Muscle layer of duodenum (tissue), 2 donors: Measurements from ENCODE around the gene BPIFB1.

Experiments used
- H3K27ac ChIP-seq: one replicate; pipeline ENCODE4 v1.7.0; 2013; ENCODE audit warnings: mild to moderate bottlenecking, low read length
- H3K27me3 ChIP-seq: one replicate; pipeline ENCODE4 v1.7.0; 2013; ENCODE audit warnings: low read depth, mild to moderate bottlenecking, control low read depth, low read length
- H3K36me3 ChIP-seq, 2 donors: one replicate each; pipeline ENCODE4 v1.7.0; 2013; ENCODE audit warnings: low read length in 2 of 2, control low read depth in 1 of 2, mild to moderate bottlenecking in 1 of 2; ENCODE audit not compliant: insufficient read depth in 2 of 2, control insufficient read depth in 1 of 2
- H3K4me1 ChIP-seq, 2 donors: one replicate each; pipeline ENCODE4 v1.7.0; 2013; ENCODE audit warnings: low read length in 2 of 2, mild to moderate bottlenecking in 2 of 2, control low read depth in 1 of 2, moderate library complexity in 1 of 2; ENCODE audit not compliant: insufficient read depth in 2 of 2, control insufficient read depth in 1 of 2
- H3K4me3 ChIP-seq, 2 donors: one replicate each; pipeline ENCODE4 v1.7.0; 2013; ENCODE audit warnings: low read length in 2 of 2, low read depth in 1 of 2, mild to moderate bottlenecking in 1 of 2
- H3K9me3 ChIP-seq, 2 donors: one replicate each; pipeline ENCODE4 v1.7.0; 2013; ENCODE audit warnings: low read length in 2 of 2, control low read depth in 1 of 2, mild to moderate bottlenecking in 1 of 2; ENCODE audit not compliant: control insufficient read depth in 1 of 2
- donor health status: healthy.

BPIFB1 gene, protein sequence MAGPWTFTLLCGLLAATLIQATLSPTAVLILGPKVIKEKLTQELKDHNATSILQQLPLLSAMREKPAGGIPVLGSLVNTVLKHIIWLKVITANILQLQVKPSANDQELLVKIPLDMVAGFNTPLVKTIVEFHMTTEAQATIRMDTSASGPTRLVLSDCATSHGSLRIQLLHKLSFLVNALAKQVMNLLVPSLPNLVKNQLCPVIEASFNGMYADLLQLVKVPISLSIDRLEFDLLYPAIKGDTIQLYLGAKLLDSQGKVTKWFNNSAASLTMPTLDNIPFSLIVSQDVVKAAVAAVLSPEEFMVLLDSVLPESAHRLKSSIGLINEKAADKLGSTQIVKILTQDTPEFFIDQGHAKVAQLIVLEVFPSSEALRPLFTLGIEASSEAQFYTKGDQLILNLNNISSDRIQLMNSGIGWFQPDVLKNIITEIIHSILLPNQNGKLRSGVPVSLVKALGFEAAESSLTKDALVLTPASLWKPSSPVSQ

DNA sequence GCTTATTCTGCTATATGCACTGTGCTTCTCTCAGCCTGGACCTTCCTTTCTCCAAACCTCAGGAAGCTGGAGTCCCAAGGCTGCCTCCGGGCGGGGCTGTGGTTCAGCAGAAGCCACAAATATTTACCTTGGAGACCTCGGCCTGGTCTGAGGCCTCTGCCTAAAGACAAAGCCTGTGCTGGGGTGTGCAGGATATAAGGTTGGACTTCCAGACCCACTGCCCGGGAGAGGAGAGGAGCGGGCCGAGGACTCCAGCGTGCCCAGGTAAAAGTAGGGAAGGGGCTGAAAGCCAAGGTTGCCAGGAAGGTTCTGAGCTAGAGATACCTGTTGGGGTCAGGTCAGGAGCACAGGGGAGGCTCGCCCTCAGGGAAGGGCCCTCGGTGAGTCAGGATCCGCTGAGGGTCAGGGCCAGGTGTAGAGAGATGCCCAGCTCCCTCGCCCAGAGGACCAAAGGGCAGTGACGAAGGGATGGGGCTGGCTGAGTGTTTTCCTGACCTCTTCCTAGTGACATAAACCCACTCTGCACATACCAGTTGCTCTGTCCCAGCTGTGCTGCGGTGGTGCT is at the start of gene BPIFB1:
Gene BPIFB1, plus strand, starts transcription at position 224 of the 565 bp plus-strand sequence. CDS start 2,860 bp downstream, outside the sequence.
- no peak within 1 kb of the TSS for H3K27ac ChIP-seq
- H3K27me3 ChIP-seq: no peaks in the 10 kb centered on the region
- H3K36me3 ChIP-seq: no peaks in the 10 kb centered on the region
- H3K4me3 ChIP-seq: no peak within 1 kb of the TSS
- no peaks in the 10 kb centered on the region for H3K4me1 ChIP-seq
- no peaks in the 10 kb centered on the region for H3K9me3 ChIP-seq

DNA sequence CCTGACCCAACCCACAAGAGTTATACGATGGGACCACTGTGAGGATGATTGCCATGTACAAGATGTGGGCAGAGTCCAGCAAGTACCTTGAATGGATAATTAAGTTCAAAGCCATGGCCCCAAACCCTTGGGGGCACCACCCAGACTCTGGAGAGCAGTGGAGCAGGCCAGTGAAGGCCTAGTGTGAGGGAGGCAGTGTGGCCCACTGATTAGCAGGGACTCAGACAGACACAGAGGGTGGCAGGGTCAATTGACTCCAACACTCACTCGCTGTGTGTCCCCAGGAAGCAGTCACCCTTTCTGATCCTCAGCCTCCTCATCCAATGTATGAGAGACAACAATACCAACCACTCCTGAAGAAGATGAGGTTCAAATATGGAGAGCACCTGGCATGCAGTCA is 49.0 kb upstream of the BPIFB1 start:
- H3K27me3 ChIP-seq: no peaks in the 10 kb centered on the region

DNA sequence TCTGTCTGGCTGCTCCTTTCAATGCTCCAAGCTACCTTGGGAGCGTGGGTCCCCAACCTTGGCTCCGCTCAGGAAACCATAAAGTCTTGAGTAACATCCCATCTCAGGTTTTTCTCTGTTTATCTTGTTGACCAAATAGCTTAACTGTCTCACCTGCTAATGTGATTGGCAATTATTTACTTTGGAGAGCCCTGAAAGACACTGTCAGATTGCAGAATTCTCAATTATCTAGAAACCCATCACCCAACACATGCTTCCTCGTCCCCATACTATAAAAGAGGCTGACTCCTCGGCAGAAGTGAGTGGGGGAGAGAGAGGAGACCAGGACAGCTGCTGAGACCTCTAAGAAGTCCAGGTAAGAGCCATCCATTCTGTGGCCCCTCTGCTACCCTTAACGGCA is 47.3 kb upstream of the BPIFB1 start, which contains the start of gene BPIFA1:
Gene BPIFA1, plus strand, starts transcription at position 301 of the 400 bp plus-strand sequence. CDS start 1,716 bp downstream, outside the sequence.
- Histone ChIP-seq H3K36me3 (no peaks in the 10 kb centered on the region), H3K9me3 (no peaks in the 10 kb centered on the region), H3K4me1 (no peaks in the 10 kb centered on the region), H3K27me3 (no peaks in the 10 kb centered on the region), H3K4me3 (no peak within 1 kb of the TSS), H3K27ac (no peak within 1 kb of the TSS)

More for the DNA sequence above, 49.0 kb upstream of the BPIFB1 start:
- Histone ChIP-seq H3K4me3 (no peak overlapping the region), H3K4me1 (no peaks in the 10 kb centered on the region), H3K27ac (no peak overlapping the region), H3K9me3 (no peaks in the 10 kb centered on the region), H3K36me3 (no peaks in the 10 kb centered on the region)

DNA sequence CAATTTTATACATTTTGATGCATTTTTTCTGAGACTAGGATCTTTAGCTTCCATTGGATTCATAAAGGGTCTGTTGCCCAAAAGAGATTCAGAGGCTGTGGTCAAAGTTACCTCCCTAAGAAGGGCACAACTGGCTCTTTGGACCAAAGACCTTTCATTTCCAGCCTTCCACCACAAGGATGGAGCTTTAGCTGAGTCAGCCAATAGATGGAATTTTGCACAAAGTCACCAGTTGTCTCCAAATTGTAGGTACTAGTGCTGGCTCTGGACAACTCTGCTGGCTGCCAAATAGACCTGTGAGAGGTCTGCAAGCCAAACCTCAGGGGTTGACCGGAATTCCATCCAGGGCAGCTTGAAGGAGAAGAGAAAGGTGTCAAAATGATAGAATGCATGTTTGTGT is 46.7 kb upstream of the BPIFB1 start:
- Histone ChIP-seq H3K9me3 (no peaks in the 10 kb centered on the region), H3K27ac (no peak overlapping the region), H3K4me1 (no peaks in the 10 kb centered on the region), H3K27me3 (no peaks in the 10 kb centered on the region), H3K4me3 (no peak overlapping the region), H3K36me3 (no peaks in the 10 kb centered on the region)

DNA sequence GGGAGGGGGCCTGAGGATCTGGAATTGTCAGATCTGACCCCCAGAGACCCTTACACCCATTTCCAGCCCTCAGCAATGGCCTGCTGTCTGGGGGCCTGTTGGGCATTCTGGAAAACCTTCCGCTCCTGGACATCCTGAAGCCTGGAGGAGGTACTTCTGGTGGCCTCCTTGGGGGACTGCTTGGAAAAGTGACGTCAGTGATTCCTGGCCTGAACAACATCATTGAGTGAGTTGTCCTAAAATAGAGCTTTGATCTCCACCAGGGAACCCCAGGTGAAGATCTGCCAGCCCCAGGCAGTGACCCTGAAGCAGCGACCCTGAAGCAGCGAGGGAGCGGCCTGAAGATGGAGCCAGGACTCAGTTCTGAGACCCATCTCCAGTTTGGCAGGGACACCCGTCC is 45.0 kb upstream of the BPIFB1 start:
- H3K27me3 ChIP-seq: no peaks in the 10 kb centered on the region
- no peak overlapping the region for H3K4me3 ChIP-seq
- no peaks in the 10 kb centered on the region for H3K4me1 ChIP-seq
- no peak overlapping the region for H3K27ac ChIP-seq
- no peaks in the 10 kb centered on the region for H3K36me3 ChIP-seq
- no peaks in the 10 kb centered on the region for H3K9me3 ChIP-seq

DNA sequence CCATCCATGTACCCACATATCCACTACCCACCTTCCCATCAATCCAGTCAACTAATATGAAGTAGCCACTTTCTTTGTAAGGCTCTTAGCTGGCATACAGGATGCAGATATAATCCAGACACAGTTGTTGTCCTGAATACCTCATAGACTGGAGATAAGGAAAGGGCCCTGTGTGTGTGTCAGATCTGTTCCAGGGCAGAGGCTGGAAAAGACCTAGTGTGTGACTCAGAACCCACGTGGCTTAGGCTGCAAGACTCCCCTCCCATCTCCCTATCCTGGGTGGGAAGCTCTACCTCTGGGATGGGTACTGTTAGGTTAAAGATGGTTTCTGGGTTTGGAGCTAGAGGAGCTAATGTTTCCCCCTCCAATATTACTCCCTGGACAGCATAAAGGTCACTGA is 43.6 kb upstream of the BPIFB1 start:
- no peak overlapping the region for H3K27ac ChIP-seq
- no peaks in the 10 kb centered on the region for H3K9me3 ChIP-seq
- no peaks in the 10 kb centered on the region for H3K27me3 ChIP-seq
- H3K4me3 ChIP-seq: no peak overlapping the region
- H3K36me3 ChIP-seq: no peaks in the 10 kb centered on the region
- H3K4me1 ChIP-seq: no peaks in the 10 kb centered on the region

DNA sequence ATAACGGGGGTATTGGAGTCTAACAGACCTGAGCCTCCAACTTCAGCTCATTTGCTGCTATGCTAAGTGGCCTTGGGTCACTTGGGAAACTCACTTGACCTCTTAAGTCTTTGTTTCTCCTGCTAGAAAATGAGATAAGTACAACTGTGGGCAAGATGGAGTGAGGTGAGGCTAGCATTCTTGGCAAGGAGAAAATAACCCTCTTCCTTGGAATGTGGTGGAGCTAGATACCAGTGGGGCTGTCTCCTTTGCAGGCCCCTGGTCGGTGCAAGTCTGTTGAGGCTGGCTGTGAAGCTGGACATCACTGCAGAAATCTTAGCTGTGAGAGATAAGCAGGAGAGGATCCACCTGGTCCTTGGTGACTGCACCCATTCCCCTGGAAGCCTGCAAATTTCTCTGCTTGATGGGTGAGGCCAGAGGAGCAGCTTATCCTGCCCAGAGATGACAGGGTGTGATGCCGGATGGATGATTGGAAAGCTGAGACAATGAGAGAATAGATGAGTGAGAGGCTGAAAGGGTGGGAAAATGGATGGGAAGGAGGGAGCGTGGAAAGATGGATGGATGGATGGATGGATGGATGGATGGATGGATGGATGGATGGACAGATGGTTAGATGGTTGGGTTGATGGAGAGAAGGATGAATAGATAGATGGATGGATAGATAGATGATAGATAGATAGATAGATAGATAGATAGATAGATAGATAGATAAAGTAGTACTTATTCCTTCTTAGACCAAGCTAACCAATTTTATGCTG is 42.9 kb upstream of the BPIFB1 start:
- Histone ChIP-seq H3K9me3 (no peaks in the 10 kb centered on the region), H3K4me1 (no peaks in the 10 kb centered on the region), H3K4me3 (no peak overlapping the region), H3K36me3 (no peaks in the 10 kb centered on the region), H3K27ac (no peak overlapping the region), H3K27me3 (no peaks in the 10 kb centered on the region)

DNA sequence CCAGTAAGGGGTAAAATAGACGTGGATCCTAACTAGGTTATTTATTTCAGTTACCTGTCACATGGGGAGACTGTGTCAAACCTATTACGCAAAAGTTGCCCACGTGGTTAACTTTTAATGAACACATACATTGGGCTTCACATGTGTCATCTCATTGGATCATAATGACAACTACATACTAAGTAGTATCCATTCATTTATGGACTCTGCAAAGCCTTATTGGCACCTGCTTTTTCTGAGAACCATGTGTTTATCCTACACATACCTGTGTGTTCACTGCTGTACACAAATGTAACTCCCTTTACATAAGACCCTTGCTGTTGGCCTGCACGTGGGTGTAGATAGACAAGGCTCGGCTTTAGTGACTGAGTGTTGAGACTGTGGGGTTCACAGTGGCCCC is 42.1 kb upstream of the BPIFB1 start:
- no peaks in the 10 kb centered on the region for H3K9me3 ChIP-seq
- no peaks in the 10 kb centered on the region for H3K36me3 ChIP-seq
- H3K27me3 ChIP-seq: no peaks in the 10 kb centered on the region
- H3K4me3 ChIP-seq: no peak overlapping the region
- H3K4me1 ChIP-seq: no peaks in the 10 kb centered on the region
- no peak overlapping the region for H3K27ac ChIP-seq

DNA sequence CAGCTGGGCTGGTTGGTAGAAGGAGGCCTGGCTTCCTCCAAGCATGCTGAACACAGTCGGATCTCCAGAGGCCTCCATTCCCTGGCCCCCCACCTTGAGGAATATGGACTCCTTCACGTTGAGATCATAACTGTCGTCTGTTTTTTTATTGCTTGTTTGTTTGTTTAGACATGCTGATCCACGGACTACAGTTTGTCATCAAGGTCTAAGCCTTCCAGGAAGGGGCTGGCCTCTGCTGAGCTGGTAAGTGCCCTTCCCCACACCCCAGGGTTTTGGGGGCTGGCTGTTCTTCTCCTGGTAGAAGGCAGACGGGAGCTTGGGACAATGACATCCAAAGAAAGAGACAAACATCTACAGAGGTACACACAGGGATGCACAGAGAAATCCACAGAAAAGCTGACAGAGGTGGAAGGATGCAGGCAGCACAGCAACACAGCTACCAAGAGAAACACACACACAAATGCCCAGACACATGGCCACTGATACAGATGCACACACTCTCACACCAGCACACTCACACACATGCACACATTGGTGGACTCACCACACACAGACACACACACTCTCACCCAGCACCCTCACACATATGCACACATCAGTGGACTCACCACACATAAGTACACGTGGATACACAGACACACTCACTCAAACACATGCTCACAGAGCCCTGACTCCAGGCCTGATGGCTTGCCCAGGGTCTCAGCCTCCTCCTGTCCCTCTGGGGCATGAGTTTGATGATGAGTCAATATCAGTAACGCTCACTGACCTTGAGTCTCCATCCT is 40.5 kb upstream of the BPIFB1 start:
- no peak overlapping the region for H3K4me3 ChIP-seq
- no peaks in the 10 kb centered on the region for H3K4me1 ChIP-seq
- no peaks in the 10 kb centered on the region for H3K36me3 ChIP-seq
- H3K27ac ChIP-seq: no peak overlapping the region
- no peaks in the 10 kb centered on the region for H3K9me3 ChIP-seq
- H3K27me3 ChIP-seq: no peaks in the 10 kb centered on the region

DNA sequence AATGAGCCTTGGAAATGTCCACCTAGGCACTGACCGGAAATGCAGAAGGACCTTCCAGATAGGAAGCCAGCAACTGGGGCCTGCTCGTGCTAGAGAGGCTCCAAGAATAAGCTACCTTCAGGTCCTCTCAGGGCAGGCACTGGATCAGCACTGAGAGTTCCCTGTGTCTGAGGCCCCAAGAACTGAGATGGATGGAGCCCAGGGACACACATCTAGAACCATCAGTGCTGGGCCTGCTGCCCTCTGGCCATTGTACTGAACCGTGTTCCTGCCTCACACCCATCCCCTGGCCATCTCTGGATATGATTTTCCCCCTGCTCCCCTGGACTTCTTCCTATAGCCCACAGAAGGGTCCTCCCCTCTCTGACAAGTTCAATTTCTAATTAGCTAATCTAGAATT is 36.9 kb upstream of the BPIFB1 start:
- Histone ChIP-seq H3K4me1 (no peaks in the 10 kb centered on the region), H3K9me3 (no peaks in the 10 kb centered on the region), H3K27me3 (no peaks in the 10 kb centered on the region), H3K4me3 (no peak overlapping the region), H3K36me3 (no peaks in the 10 kb centered on the region), H3K27ac (no peak overlapping the region)

DNA sequence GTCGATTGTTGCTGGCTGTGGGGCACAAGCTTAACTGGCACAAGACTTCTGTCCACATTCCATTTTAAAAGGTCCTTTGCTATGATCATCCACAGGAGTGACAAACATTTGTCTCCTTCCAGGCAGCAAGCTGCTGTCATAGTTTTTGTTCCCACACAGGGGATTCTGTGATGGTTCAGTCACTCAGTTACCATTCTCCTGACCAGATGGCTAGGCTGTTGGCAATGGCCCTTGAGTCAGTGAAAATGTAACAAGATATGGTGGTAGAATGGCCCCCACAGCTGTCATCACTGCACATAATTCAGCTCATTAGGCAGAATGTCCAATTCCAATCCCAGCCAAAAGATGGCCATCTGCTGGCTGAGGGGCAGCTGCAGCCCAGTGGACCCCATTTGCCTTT is 33.6 kb upstream of the BPIFB1 start:
- H3K4me3 ChIP-seq: no peak overlapping the region
- H3K27ac ChIP-seq: no peak overlapping the region

More for the DNA sequence above, 33.6 kb upstream of the BPIFB1 start:
- Histone ChIP-seq H3K4me1 (no peaks in the 10 kb centered on the region), H3K9me3 (no peaks in the 10 kb centered on the region), H3K27me3 (no peaks in the 10 kb centered on the region), H3K36me3 (no peaks in the 10 kb centered on the region)
